ENCODE measurements around the gene STRA8. TPM values are rescaled to one million over a fixed set of nuclear protein-coding genes. Genes with fewer than 3 reads are reported as not detected.

STRA8 gene
- polyA plus RNA-seq, 1 donor (not counting 4 experiments of a cell fraction or from before 2014, with no cell fraction given), result not detected

DNA sequence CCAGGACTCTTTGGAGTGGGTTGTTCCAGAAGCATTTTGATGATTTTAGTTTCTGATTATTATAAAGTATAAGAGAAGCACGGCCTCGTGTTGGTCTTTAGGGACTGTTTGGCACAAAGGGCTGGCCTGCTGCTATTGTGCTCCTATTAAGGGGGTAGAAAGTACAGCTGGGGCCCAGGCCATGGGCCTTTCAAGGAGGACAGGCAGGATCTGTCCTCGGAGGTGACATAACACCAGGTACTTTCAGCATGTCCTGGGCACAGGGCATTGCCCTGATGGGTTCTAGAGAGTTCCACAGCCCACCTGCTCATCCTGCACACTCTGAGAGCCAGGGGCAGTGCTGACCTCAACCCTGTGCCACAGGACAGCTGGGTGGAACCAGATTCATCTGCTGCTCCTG lies 24.9 kb downstream of the STRA8 start:
- no peak for FAIRE-seq
- Histone ChIP-seq H3K36me3 (ENCODE audit: control insufficient read depth in 2 of 2, extremely low read depth in 1 of 2, insufficient read depth in 2 of 2, low read length in 2 of 2) (no peaks in the 10 kb centered on the region), H3K4me3 (ENCODE audit: control insufficient read depth in 2 of 3, extremely low read depth in 1 of 3, insufficient read depth in 2 of 3, low read depth in 1 of 3, low read length in 3 of 3) (no peak overlapping the region), H3K9me3 (ENCODE audit: control insufficient read depth, low read depth, low read length) (no peaks in the 10 kb centered on the region), H3K9ac (ENCODE audit: control insufficient read depth, extremely low read depth, insufficient read depth, low read length) (no peak overlapping the region), H3K4me1 (ENCODE audit: control insufficient read depth, extremely low read depth, insufficient read depth, low read length) (peaks cover 16% of the 10 kb centered on the region), H2AFZ (ENCODE audit: control insufficient read depth, low read length) (no peak overlapping the region), H3K79me2 (ENCODE audit: control insufficient read depth, insufficient read depth, low read length) (no peaks in the 10 kb centered on the region), H3K9me1 (ENCODE audit: control insufficient read depth, extremely low read depth, insufficient read depth, low read length) (no peaks in the 10 kb centered on the region), H3K27ac (ENCODE audit: control insufficient read depth, insufficient read depth, low read length) (no peak overlapping the region), H3K4me2 (ENCODE audit: control insufficient read depth, extremely low read depth, insufficient read depth, low read depth, low read length) (no peak overlapping the region), H4K20me1 (ENCODE audit: control insufficient read depth, extremely low read depth, insufficient read depth, low read length) (no peaks in the 10 kb centered on the region), H3K27me3 (ENCODE audit: control insufficient read depth, extremely low read depth, insufficient read depth, low read length) (no peaks in the 10 kb centered on the region)
- dilution Hi-C loops (cut with MboI; ENCODE audit: extremely low pct_ligation_motif_present, low sequenced_read_pairs), result no loop called here
- DNase-seq (ENCODE audit: low read depth, low spot score), result no peak
- TF ChIP-seq EZH2 (IDR thresholded peaks at IDR 0.05; ENCODE audit: low read length), result no peak
- TF ChIP-seq, protein P1, sequence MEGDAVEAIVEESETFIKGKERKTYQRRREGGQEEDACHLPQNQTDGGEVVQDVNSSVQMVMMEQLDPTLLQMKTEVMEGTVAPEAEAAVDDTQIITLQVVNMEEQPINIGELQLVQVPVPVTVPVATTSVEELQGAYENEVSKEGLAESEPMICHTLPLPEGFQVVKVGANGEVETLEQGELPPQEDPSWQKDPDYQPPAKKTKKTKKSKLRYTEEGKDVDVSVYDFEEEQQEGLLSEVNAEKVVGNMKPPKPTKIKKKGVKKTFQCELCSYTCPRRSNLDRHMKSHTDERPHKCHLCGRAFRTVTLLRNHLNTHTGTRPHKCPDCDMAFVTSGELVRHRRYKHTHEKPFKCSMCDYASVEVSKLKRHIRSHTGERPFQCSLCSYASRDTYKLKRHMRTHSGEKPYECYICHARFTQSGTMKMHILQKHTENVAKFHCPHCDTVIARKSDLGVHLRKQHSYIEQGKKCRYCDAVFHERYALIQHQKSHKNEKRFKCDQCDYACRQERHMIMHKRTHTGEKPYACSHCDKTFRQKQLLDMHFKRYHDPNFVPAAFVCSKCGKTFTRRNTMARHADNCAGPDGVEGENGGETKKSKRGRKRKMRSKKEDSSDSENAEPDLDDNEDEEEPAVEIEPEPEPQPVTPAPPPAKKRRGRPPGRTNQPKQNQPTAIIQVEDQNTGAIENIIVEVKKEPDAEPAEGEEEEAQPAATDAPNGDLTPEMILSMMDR (optimal IDR thresholded peaks at IDR 0.05 in 1 of 3, IDR thresholded peaks at IDR 0.05 in 1 of 3, conservative IDR thresholded peaks at IDR 0.05 in 1 of 3; ENCODE audit: extremely low read depth in 1 of 3, insufficient read depth in 2 of 3, low read length in 3 of 3), result no peak

DNA sequence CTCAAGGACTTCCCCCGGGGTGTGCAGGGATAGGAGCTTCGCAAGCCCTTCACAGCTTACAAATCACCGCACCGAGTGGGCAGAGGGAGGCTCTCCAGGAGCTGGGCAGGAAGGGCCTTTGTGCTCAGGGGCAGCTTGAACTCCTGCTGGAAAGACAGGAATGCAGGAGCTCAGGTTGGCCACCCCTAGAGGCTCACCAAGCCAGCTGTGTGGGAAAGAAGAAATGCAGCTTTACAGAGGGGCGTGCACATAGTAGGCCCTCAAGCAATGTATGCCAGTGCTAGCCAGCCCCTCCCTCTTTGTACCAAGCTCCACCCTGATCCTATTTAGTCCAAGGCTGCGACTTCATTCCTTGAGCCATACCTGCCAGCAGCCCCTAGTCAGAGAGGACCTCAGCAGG lies 26.1 kb downstream of the STRA8 start:
- peaks cover 5% of the 10 kb centered on the region for H3K4me1 ChIP-seq (ENCODE audit: control insufficient read depth, extremely low read depth, insufficient read depth, low read length)
- H3K4me2 ChIP-seq (ENCODE audit: control insufficient read depth, extremely low read depth, insufficient read depth, low read depth, low read length), result no peak overlapping the region
- H3K9ac ChIP-seq (ENCODE audit: control insufficient read depth, extremely low read depth, insufficient read depth, low read length), result no peak overlapping the region
- no peaks in the 10 kb centered on the region for H3K9me1 ChIP-seq (ENCODE audit: control insufficient read depth, extremely low read depth, insufficient read depth, low read length)
- H2AFZ ChIP-seq (ENCODE audit: control insufficient read depth, low read length), result no peak overlapping the region
- H3K27ac ChIP-seq (ENCODE audit: control insufficient read depth, insufficient read depth, low read length), result no peak overlapping the region
- H3K79me2 ChIP-seq (ENCODE audit: control insufficient read depth, insufficient read depth, low read length), result no peaks in the 10 kb centered on the region
- no peak overlapping the region for H3K4me3 ChIP-seq (ENCODE audit: control insufficient read depth in 2 of 3, extremely low read depth in 1 of 3, insufficient read depth in 2 of 3, low read depth in 1 of 3, low read length in 3 of 3)
- H3K27me3 ChIP-seq (ENCODE audit: control insufficient read depth, extremely low read depth, insufficient read depth, low read length), result no peaks in the 10 kb centered on the region
- TF ChIP-seq, protein P1 (optimal IDR thresholded peaks at IDR 0.05 in 1 of 3, IDR thresholded peaks at IDR 0.05 in 1 of 3, conservative IDR thresholded peaks at IDR 0.05 in 1 of 3; ENCODE audit: extremely low read depth in 1 of 3, insufficient read depth in 2 of 3, low read length in 3 of 3), result no peak
- TF ChIP-seq EZH2 (IDR thresholded peaks at IDR 0.05; ENCODE audit: low read length), result no peak
- dilution Hi-C loops (cut with MboI; ENCODE audit: extremely low pct_ligation_motif_present, low sequenced_read_pairs), result no loop called here
- no peaks in the 10 kb centered on the region for H4K20me1 ChIP-seq (ENCODE audit: control insufficient read depth, extremely low read depth, insufficient read depth, low read length)
- no peak for DNase-seq (ENCODE audit: low read depth, low spot score)
- FAIRE-seq, result no peak
- no peaks in the 10 kb centered on the region for H3K36me3 ChIP-seq (ENCODE audit: control insufficient read depth in 2 of 2, extremely low read depth in 1 of 2, insufficient read depth in 2 of 2, low read length in 2 of 2)
- H3K9me3 ChIP-seq (ENCODE audit: control insufficient read depth, low read depth, low read length), result no peaks in the 10 kb centered on the region
